Effector memory CD4-positive, alpha-beta T cell (primary cell): ENCODE data around the gene SEL1L3.

Experiments used
- DNase-seq, 3 donors: peaks; one replicate each; pipeline ENCODE4 v3.0.0-alpha.2; 2020
- H3K27ac ChIP-seq: 2 replicates; pipeline ENCODE4 v1.7.0; 2013; ENCODE audit warnings: mild to moderate bottlenecking, low read length, moderate library complexity; ENCODE audit not compliant: insufficient read depth, poor library complexity, severe bottlenecking
- H3K27me3 ChIP-seq: replicated peaks from 2 replicates; pipeline ENCODE4 v1.7.0; 2013; ENCODE audit warnings: mild to moderate bottlenecking, low read length; ENCODE audit not compliant: insufficient read depth, control insufficient read depth, poor library complexity, severe bottlenecking
- H3K36me3 ChIP-seq: 2 replicates; pipeline ENCODE4 v1.7.0; 2013; ENCODE audit warnings: mild to moderate bottlenecking, low read length, moderate library complexity; ENCODE audit not compliant: control insufficient read depth, insufficient read depth
- H3K4me1 ChIP-seq: 2 replicates; pipeline ENCODE4 v1.7.0; 2013; ENCODE audit warnings: low read length, mild to moderate bottlenecking; ENCODE audit not compliant: control insufficient read depth, insufficient read depth, poor library complexity, severe bottlenecking
- H3K4me3 ChIP-seq: 2 replicates; pipeline ENCODE4 v1.7.0; 2013; ENCODE audit warnings: low read length, low read depth, mild to moderate bottlenecking; ENCODE audit not compliant: insufficient read depth, poor library complexity, severe bottlenecking
- H3K9me3 ChIP-seq: 2 replicates; pipeline ENCODE4 v1.7.0; 2013; ENCODE audit warnings: mild to moderate bottlenecking, low read length, moderate library complexity; ENCODE audit not compliant: control insufficient read depth

The SEL1L3 gene

DNA sequence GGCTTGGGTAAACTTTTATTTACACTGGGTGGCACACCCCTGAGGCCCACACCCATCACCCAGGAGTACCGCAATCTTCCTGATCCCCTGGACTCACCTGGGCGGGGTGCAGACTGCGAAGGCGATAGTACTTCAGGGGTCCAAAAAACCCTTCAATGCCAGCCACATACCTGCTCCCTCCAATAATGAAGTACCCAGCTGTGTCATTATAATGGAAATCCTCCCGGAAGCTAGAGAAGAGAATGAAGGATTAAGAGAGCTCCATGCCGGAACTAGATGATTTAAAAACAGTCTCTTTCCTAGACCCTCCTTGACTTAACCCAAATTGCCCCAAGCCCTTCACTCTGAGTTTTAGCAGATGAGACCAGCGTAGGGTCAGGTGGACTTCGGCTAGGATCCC, 40.9 kb downstream of the SEL1L3 start:
- no peak for DNase-seq
- no peak overlapping the region for H3K4me3 ChIP-seq
- no peaks in the 10 kb centered on the region for H3K9me3 ChIP-seq
- peaks cover 39% of the 10 kb centered on the region for H3K36me3 ChIP-seq
- H3K4me1 ChIP-seq, result no peaks in the 10 kb centered on the region
- no peak overlapping the region for H3K27ac ChIP-seq
- H3K27me3 ChIP-seq, result no peaks in the 10 kb centered on the region

DNA sequence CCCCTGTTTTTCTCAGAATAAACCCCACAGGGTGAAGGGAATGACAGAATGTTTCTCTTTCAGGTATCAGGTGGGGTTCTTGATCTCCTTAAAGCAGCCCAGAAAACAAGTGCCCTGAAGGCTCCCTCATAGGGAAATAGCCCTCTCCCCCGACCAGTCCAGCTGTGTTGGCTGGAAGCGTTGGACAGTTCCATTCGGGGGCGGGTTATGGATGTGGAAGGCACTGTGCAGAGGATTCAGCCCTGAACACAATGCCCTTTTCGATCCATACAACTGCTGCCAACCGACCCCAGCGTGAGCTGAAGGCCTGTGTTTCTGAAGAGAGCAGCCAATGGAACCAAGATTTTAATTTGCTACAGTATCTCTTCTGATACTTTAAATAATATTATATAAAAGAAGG, 41.5 kb downstream of the SEL1L3 start:
- DNase-seq, result no peak

DNA sequence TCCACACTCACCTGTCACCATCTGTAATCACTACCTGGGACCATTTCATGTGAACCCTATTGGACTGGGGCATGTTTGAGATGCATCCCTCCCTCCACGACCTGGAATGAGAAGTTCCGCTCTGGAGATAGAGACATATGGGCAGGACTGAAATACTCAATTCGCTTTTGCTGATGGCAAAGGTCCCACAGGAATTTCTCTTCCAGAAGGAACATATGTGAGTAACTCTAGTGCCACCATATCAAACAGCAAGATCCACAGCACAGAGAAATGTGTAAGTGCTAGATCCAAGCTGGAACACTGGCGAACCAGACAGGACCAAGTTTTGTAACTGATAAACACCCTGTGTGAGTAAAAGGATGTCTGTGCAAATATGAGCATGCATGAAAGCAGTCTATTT, 43.9 kb downstream of the SEL1L3 start:
- no peaks in the 10 kb centered on the region for H3K4me1 ChIP-seq
- H3K9me3 ChIP-seq, result no peaks in the 10 kb centered on the region
- no peak overlapping the region for H3K4me3 ChIP-seq
- no peaks in the 10 kb centered on the region for H3K27me3 ChIP-seq
- no peak overlapping the region for H3K27ac ChIP-seq
- DNase-seq, result no peak
- peaks cover 55% of the 10 kb centered on the region for H3K36me3 ChIP-seq

More for the DNA sequence above, 41.5 kb downstream of the SEL1L3 start:
- peaks cover 39% of the 10 kb centered on the region for H3K36me3 ChIP-seq
- no peaks in the 10 kb centered on the region for H3K27me3 ChIP-seq
- H3K4me1 ChIP-seq, result no peaks in the 10 kb centered on the region
- no peaks in the 10 kb centered on the region for H3K9me3 ChIP-seq
- no peak overlapping the region for H3K4me3 ChIP-seq
- H3K27ac ChIP-seq, result no peak overlapping the region

DNA sequence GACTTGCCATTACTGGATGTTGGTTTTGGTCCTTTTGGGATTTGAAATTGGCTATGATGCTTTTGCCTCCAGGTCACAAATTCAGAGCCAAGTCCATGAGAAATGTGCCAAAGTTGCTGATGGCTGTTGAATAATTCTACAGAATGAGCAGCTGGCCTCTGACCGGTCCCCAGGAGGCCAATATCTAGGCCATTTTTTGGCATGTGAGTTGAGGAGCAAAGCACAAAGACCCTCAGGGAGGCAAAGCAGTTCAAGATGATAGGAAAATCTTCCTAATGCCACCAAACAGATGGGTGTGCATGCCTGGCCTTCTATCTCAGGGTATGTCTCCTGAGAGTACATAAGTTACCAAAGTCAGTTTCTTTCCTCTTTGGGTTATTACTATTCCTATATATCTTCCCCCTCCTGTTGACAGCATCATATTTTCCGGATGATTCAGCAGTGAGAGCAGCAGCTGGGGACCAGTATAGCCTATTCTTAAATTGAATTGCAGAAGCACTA, 44.4 kb downstream of the SEL1L3 start:
- no peaks in the 10 kb centered on the region for H3K27me3 ChIP-seq
- no peak overlapping the region for H3K4me3 ChIP-seq
- H3K4me1 ChIP-seq, result no peaks in the 10 kb centered on the region
- peaks cover 57% of the 10 kb centered on the region for H3K36me3 ChIP-seq
- no peak for DNase-seq
- H3K27ac ChIP-seq, result no peak overlapping the region
- no peaks in the 10 kb centered on the region for H3K9me3 ChIP-seq

DNA sequence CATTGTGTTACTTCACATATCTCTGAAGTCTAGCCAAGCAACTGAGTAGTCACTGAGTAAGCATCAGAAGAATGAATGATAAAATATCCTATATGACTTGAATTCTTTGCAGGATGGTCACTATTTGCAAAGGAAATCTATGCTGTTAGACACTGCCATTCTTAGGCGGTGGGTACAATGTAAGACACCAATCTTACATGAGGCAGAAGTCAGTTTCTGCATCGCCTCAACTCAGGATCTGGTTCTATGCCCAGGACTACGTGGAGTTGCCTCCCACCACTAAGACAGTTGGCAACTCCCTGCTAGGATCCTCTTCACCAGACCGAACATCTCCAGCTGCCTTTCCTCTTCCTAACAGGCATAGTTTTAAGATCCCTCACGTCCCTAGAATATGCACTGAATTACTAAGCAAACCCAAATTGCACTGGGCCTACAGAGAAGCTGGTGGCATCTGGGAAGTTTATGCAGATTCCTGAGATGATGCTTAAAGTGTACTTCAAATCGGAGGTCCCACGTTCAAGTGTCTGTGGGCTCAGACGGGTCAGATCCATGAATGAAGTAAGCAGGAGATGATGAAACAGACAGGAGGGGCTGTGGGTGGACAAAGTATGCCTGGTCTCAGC, 45.6 kb downstream of the SEL1L3 start:
- Histone ChIP-seq H3K9me3 (no peaks in the 10 kb centered on the region), H3K27ac (no peak overlapping the region), H3K27me3 (no peaks in the 10 kb centered on the region), H3K36me3 (peaks cover 50% of the 10 kb centered on the region), H3K4me3 (no peak overlapping the region), H3K4me1 (no peaks in the 10 kb centered on the region)
- DNase-seq, result no peak

DNA sequence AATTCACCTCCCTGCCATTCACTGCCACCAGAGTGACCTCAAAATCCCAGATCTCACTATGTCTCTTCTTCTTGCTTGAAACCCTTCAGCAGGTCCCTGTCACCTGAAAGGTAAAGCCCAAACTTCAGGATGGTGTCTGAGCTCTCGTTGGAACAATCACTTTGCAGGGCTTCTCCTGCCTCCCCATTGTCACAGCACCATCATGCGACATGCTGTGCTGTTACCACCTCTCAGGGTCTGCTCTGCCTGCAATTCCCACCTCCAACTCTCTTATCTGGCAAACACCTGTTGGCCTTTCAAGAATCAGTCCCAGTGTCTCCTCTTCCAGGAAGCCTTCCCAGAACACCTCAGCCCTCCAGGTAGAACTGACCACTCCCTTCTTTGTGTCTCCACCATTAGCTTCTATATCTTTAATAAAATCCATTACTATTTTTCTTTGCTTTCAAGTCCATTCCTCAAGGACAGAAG, 46.2 kb downstream of the SEL1L3 start:
- Histone ChIP-seq H3K36me3 (peaks cover 50% of the 10 kb centered on the region), H3K27ac (no peak overlapping the region), H3K4me1 (no peaks in the 10 kb centered on the region)

DNA sequence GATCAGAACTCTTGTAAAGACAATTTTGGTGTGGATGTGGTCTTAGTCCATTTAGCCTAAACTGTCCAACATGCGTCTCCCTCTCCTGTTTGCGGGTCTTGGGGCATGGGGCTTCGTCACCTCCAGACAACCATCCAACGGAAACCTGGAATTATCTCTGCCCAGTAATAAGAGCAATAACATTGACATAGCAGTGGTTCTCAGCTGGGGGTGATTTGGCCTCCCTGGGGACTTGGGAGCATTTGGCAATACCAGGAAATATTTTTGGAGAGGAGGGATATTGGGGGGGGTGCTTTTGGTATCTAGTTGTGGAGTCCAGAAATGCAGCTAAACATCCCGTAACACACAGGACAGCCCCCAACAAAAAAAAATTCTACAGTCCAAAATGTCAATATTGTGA, 47.2 kb downstream of the SEL1L3 start:
- H3K36me3 ChIP-seq, result peaks cover 46% of the 10 kb centered on the region

More for the DNA sequence above, 46.2 kb downstream of the SEL1L3 start:
- Histone ChIP-seq H3K4me3 (no peak overlapping the region), H3K9me3 (no peaks in the 10 kb centered on the region), H3K27me3 (no peaks in the 10 kb centered on the region)
- DNase-seq, result no peak

DNA sequence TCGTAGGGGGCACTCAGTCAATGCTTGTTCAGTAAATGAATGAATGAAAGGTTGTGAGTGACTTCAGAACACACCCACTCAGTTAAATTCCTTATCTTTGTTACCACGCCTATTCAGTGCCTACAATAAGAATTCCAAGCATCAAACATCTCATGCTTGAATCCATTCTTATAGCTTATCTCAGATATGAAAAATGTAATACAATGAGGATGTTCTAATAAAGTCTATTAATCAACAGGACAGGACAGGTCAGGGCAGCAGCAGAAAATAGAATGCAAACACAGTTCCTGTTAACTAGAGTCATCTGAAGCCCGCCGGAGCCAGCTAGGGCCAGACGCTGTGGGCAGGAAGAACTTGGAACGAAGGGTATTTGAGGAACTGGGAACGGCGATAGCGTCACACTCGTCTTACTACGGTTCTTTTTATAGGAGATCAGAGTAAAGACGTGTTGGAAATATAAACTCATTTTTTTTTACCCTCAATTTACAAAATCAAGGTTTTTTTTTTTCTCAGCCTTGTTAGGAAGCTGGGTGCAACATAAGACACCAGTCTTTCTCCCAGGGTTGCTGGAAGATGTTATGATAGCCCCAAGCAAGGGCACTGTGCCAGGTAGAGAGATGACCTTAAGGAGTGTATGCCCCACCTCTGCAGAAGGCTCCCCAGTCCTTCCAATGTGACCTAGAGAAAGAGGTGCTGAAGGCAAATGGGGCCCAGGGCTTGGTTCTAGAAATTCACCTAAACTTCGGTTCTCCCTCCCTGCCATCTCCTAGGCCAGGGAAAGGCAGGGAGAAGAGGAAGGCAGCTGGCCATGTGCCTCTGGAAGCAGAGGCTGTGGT, 48.3 kb downstream of the SEL1L3 start:
- H3K27ac ChIP-seq, result no peak overlapping the region
- no peaks in the 10 kb centered on the region for H3K27me3 ChIP-seq
- no peaks in the 10 kb centered on the region for H3K9me3 ChIP-seq
- no peaks in the 10 kb centered on the region for H3K4me1 ChIP-seq
- no peak for DNase-seq
- peaks cover 47% of the 10 kb centered on the region for H3K36me3 ChIP-seq
- H3K4me3 ChIP-seq, result no peak overlapping the region

More for the DNA sequence above, 47.2 kb downstream of the SEL1L3 start:
- no peak for DNase-seq
- Histone ChIP-seq H3K4me1 (no peaks in the 10 kb centered on the region), H3K4me3 (no peak overlapping the region), H3K27ac (no peak overlapping the region), H3K9me3 (no peaks in the 10 kb centered on the region), H3K27me3 (no peaks in the 10 kb centered on the region)

DNA sequence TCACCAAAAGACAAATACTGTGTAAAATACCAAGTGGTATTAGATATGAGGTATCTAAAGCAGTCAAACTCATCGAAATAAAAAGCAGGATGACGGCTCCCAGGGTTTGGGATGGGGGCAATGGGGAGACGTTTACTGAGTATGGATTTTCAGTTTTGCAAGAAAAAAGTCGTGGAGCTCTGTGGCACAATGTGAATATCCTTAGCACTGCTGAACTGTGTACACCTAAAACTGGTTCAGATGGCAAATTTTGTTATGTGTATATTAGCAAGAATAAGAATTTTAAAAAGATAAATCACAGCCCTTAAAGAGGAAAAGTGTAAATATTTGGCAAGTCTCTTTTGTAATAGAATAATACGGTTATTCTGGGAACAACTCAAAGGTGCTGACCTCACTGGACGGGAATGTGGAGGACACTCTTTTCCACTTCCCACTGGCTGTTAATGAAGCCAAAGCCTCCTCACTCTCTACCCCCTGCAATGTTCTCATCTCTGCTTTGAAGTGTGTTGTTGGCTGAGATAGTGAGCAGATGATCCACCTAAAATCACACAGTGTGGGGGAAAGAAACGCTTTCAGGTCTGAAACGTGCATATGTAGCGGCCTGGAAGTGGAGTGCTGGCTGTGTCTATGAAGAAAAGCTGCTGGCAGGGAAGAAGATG, 49.2 kb downstream of the SEL1L3 start:
- no peak for DNase-seq
- Histone ChIP-seq H3K9me3 (no peaks in the 10 kb centered on the region), H3K4me1 (no peaks in the 10 kb centered on the region), H3K4me3 (no peak overlapping the region), H3K27ac (no peak overlapping the region), H3K36me3 (peaks cover 45% of the 10 kb centered on the region), H3K27me3 (no peaks in the 10 kb centered on the region)

DNA sequence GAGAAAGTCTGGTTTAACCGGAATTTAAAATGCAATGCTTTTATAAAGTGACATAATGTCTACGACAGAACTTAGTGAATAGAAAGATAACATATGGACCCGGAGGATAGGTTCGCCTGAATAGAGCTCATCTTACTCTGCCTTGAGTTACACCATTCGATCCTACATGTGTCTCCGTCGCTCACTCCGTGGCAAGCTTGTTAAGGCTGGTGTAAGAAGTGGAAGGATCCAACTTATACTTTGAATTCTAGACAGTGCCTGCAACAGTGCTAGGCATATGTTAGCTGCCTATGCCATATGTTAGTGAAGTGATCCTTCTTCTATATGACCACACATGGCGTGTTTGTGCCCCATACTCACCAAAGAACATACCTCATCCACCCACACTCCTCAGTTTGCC, 50.9 kb downstream of the SEL1L3 start:
- Histone ChIP-seq H3K36me3 (peaks cover 38% of the 10 kb centered on the region), H3K27ac (no peak overlapping the region), H3K4me1 (no peaks in the 10 kb centered on the region), H3K9me3 (no peaks in the 10 kb centered on the region), H3K4me3 (no peak overlapping the region), H3K27me3 (no peaks in the 10 kb centered on the region)
- DNase-seq, result no peak
